Measurements from ENCODE around the gene ZFYVE21.

The ZFYVE21 gene

GRCh38 chr14:103692159-103692558 is 23.5 kb upstream of the ZFYVE21 start:
- H3K4me1 ChIP-seq (ENCODE audit: insufficient read depth, low read length), result no peaks in the 10 kb centered on the region
- no peak overlapping the region for H3K4me2 ChIP-seq (ENCODE audit: insufficient read depth, low read length)
- no peaks in the 10 kb centered on the region for H3K27me3 ChIP-seq (ENCODE audit: insufficient read depth, low read length, poor library complexity)
- H3K27ac ChIP-seq (ENCODE audit: low read length), result no peak overlapping the region
- H4K20me1 ChIP-seq (ENCODE audit: insufficient read depth, low read length), result peaks cover 30% of the 10 kb centered on the region
- DNase-seq (no peak), ATAC-seq (ENCODE audit: insufficient read depth, low read depth) (no peak)
- H3K9me3 ChIP-seq (ENCODE audit: insufficient read depth, low read length, severe bottlenecking), result no peaks in the 10 kb centered on the region
- H3K4me3 ChIP-seq (ENCODE audit: low read depth in 1 of 2, low read length in 2 of 2), result no peak overlapping the region
- no peak overlapping the region for H2AFZ ChIP-seq (ENCODE audit: low read depth, low read length)
- no peak for TF ChIP-seq CTCF (IDR thresholded peaks at IDR 0.05; ENCODE audit: borderline replicate concordance, extremely low read depth, low read length, poor library complexity, severe bottlenecking)
- no peak for TF ChIP-seq EZH2 (IDR thresholded peaks at IDR 0.05; ENCODE audit: borderline replicate concordance, low read depth, low read length, severe bottlenecking)
- H3K9ac ChIP-seq (ENCODE audit: low read depth, low read length), result no peak overlapping the region
- peaks cover 10% of the 10 kb centered on the region; the same call in 1 of the 2 replicates for H3K79me2 ChIP-seq (ENCODE audit: insufficient read depth, low read length)
- peaks cover 86% of the 10 kb centered on the region for H3K36me3 ChIP-seq (ENCODE audit: insufficient read depth, low read length)

- no peak for DNase-seq
- Histone ChIP-seq H3K9ac (ENCODE audit: low read depth, low read length) (no peak overlapping the region), H3K4me2 (ENCODE audit: insufficient read depth, low read length) (no peak overlapping the region)
Observed at GRCh38 chr14:103692871-103693270, 22.7 kb upstream of the ZFYVE21 start.

GRCh38 chr14:103693515-103693914 is 22.1 kb upstream of the ZFYVE21 start:
- H4K20me1 ChIP-seq (ENCODE audit: insufficient read depth, low read length), result peaks cover 44% of the 10 kb centered on the region
- H3K79me2 ChIP-seq (ENCODE audit: insufficient read depth, low read length), result peaks cover 17% of the 10 kb centered on the region; the same call in 1 of the 2 replicates
- no peaks in the 10 kb centered on the region for H3K9me3 ChIP-seq (ENCODE audit: insufficient read depth, low read length, severe bottlenecking)
- H3K27ac ChIP-seq (ENCODE audit: low read length), result no peak overlapping the region
- H3K4me2 ChIP-seq (ENCODE audit: insufficient read depth, low read length), result no peak overlapping the region
- DNase-seq, result no peak
- no peak for TF ChIP-seq CTCF (IDR thresholded peaks at IDR 0.05; ENCODE audit: borderline replicate concordance, extremely low read depth, low read length, poor library complexity, severe bottlenecking)
- TF ChIP-seq EZH2 (IDR thresholded peaks at IDR 0.05; ENCODE audit: borderline replicate concordance, low read depth, low read length, severe bottlenecking), result no peak
- peaks cover 86% of the 10 kb centered on the region for H3K36me3 ChIP-seq (ENCODE audit: insufficient read depth, low read length)
- H2AFZ ChIP-seq (ENCODE audit: low read depth, low read length), result no peak overlapping the region
- no peak overlapping the region for H3K9ac ChIP-seq (ENCODE audit: low read depth, low read length)
- no peaks in the 10 kb centered on the region for H3K27me3 ChIP-seq (ENCODE audit: insufficient read depth, low read length, poor library complexity)
- no peak for ATAC-seq (ENCODE audit: insufficient read depth, low read depth)
- H3K4me1 ChIP-seq (ENCODE audit: insufficient read depth, low read length), result no peaks in the 10 kb centered on the region
- no peak overlapping the region for H3K4me3 ChIP-seq (ENCODE audit: low read depth in 1 of 2, low read length in 2 of 2)

More at GRCh38 chr14:103692871-103693270, 22.7 kb upstream of the ZFYVE21 start:
- Histone ChIP-seq H4K20me1 (ENCODE audit: insufficient read depth, low read length) (peaks cover 37% of the 10 kb centered on the region), H3K27ac (ENCODE audit: low read length) (no peak overlapping the region), H3K4me3 (ENCODE audit: low read depth in 1 of 2, low read length in 2 of 2) (no peak overlapping the region), H3K36me3 (ENCODE audit: insufficient read depth, low read length) (peaks cover 86% of the 10 kb centered on the region), H3K4me1 (ENCODE audit: insufficient read depth, low read length) (no peaks in the 10 kb centered on the region), H3K9me3 (ENCODE audit: insufficient read depth, low read length, severe bottlenecking) (no peaks in the 10 kb centered on the region), H3K79me2 (ENCODE audit: insufficient read depth, low read length) (peaks cover 16% of the 10 kb centered on the region; the same call in 1 of the 2 replicates), H3K27me3 (ENCODE audit: insufficient read depth, low read length, poor library complexity) (no peaks in the 10 kb centered on the region), H2AFZ (ENCODE audit: low read depth, low read length) (no peak overlapping the region)
- no peak for ATAC-seq (ENCODE audit: insufficient read depth, low read depth)
- TF ChIP-seq EZH2 (IDR thresholded peaks at IDR 0.05; ENCODE audit: borderline replicate concordance, low read depth, low read length, severe bottlenecking), result no peak
- no peak for TF ChIP-seq CTCF (IDR thresholded peaks at IDR 0.05; ENCODE audit: borderline replicate concordance, extremely low read depth, low read length, poor library complexity, severe bottlenecking)
